ENCODE data around the gene LAMC1. TPM values are rescaled to one million over a fixed set of nuclear protein-coding genes. Genes with fewer than 3 reads are reported as not detected.

Gene LAMC1
- total and polyA plus RNA-seq, 10 of the 15 experiments (the other 5 are each of a cell fraction or from before 2014, with no cell fraction given): 4.6 to 51.4 (median 25.6) TPM

- Histone ChIP-seq H3K4me1 (ENCODE audit: control insufficient read depth, insufficient read depth, low read length) (no peaks in the 10 kb centered on the region; the same call in 1 of the 2 replicates), H2AFZ (ENCODE audit: control insufficient read depth, low read depth, low read length) (no peak overlapping the region), H3K27ac (ENCODE audit: control insufficient read depth, insufficient read depth) (no peak overlapping the region), H3K79me2 (ENCODE audit: control insufficient read depth, insufficient read depth, low read length) (no peaks in the 10 kb centered on the region), H3K4me2 (ENCODE audit: control insufficient read depth, insufficient read depth) (no peak overlapping the region), H3K27me3 (replicated peaks in 1 of 2; ENCODE audit: control insufficient read depth in 2 of 2, insufficient read depth in 2 of 2, low read length in 1 of 2) (no peaks in the 10 kb centered on the region), H4K20me1 (ENCODE audit: control insufficient read depth, insufficient read depth) (no peaks in the 10 kb centered on the region), H3K9me3 (replicated peaks; ENCODE audit: control insufficient read depth, insufficient read depth, low read length) (no peaks in the 10 kb centered on the region), H3K36me3 (ENCODE audit: control insufficient read depth in 2 of 2, insufficient read depth in 2 of 2, low read length in 1 of 2) (peaks cover 4 to 13% of the 10 kb centered on the region in 2 experiments; a peak in 3 of 4 replicates), H3K4me3 (no peak overlapping the region), H3K9ac (ENCODE audit: control insufficient read depth, insufficient read depth, low read length) (no peak overlapping the region)
- ChIA-PET CTCF (interaction anchor here (0.5 kb wide), 1 partner anchor 83 kb away, joined by 3 read pairs; no protein-coding TSS in a partner anchor), SMC1A (ENCODE audit: uncharacterized antibody, unreplicated experiment) (interaction anchor here (0.8 to 2.9 kb wide), 5 partner anchors 17 to 180 kb away, joined by 3 to 14 read pairs (median 4); no protein-coding TSS in a partner anchor), RAD21 (ENCODE audit: unreplicated experiment) (interaction anchor here (1.2 kb wide), 1 partner anchor 78 kb away, joined by 3 read pairs; no protein-coding TSS in a partner anchor), POLR2A (no interaction called here)
- FAIRE-seq: no peak
- no peak for DNase-seq (ENCODE audit: low read depth, low spot score)
- ATAC-seq: no peak
- 48% methylated on average over 2 of the region's 2 CpGs for WGBS (ENCODE audit: insufficient coverage, insufficient replicate concordance, low lambda C conversion rate, missing lambda C conversion rate)
- no peak for TF ChIP-seq KLF5 (IDR thresholded peaks at IDR 0.05; ENCODE audit: partially characterized antibody)
- in situ Hi-C loops (cut with MboI): no loop called here
- no TSS peak for BruUV-seq (replicated peaks)
- intact Hi-C loops (cut with micrococcal nuclease; ENCODE audit: unreplicated experiment): no loop called here
Measured at GRCh38 chr1:183142171-183142570, 119.0 kb downstream of the LAMC1 start.

DNA sequence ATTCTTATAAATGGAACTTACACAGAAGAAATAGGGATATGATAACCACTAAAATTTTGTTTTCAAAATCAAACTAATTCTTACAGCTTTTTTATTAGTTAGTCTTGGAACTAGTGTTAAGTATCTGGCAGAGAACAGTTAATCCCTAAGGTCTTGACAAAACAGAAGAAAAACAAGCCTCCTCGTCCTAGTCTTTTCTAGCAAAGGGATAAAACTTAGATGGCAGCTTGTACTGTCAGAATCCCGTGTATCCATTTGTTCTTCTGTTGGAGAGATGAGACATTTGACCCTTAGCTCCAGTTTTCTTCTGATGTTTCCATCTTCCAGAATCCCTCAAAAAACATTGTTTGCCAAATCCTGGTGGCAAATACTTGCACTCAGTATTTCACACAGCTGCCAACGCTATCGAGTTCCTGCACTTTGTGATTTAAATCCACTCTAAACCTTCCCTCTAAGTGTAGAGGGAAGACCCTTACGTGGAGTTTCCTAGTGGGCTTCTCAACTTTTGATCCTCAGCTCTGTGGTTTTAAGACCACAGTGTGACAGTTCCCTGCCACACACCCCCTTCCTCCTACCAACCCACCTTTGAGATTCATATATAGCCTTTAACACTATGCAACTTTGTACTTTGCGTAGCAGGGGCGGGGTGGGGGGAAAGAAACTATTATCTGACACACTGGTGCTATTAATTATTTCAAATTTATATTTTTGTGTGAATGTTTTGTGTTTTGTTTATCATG, 120.5 kb downstream of the LAMC1 start:
- H3K27ac ChIP-seq (ENCODE audit: control insufficient read depth, insufficient read depth): no peak overlapping the region
- FAIRE-seq: no peak
- no peak overlapping the region for H2AFZ ChIP-seq (ENCODE audit: control insufficient read depth, low read depth, low read length)
- in situ Hi-C loops (cut with MboI) (no loop called here), intact Hi-C loops (cut with micrococcal nuclease; ENCODE audit: unreplicated experiment) (no loop called here)
- H3K79me2 ChIP-seq (ENCODE audit: control insufficient read depth, insufficient read depth, low read length): no peaks in the 10 kb centered on the region
- no peaks in the 10 kb centered on the region for H3K9me3 ChIP-seq (replicated peaks; ENCODE audit: control insufficient read depth, insufficient read depth, low read length)
- WGBS (ENCODE audit: insufficient coverage, insufficient replicate concordance, low lambda C conversion rate, missing lambda C conversion rate): 59% methylated on average over 7 of the region's 7 CpGs
- DNase-seq (ENCODE audit: low read depth, low spot score): no peak
- H4K20me1 ChIP-seq (ENCODE audit: control insufficient read depth, insufficient read depth): no peaks in the 10 kb centered on the region
- H3K27me3 ChIP-seq (replicated peaks in 1 of 2; ENCODE audit: control insufficient read depth in 2 of 2, insufficient read depth in 2 of 2, low read length in 1 of 2): no peaks in the 10 kb centered on the region
- ChIA-PET POLR2A (no interaction called here), CTCF (interaction anchor here (1.1 to 1.4 kb wide), 2 partner anchors 30 to 181 kb away, joined by 4 read pairs; no protein-coding TSS in a partner anchor), SMC1A (ENCODE audit: uncharacterized antibody, unreplicated experiment) (interaction anchor here (0.8 to 1.5 kb wide), 2 partner anchors 52 to 81 kb away, joined by 3 to 4 read pairs; no protein-coding TSS in a partner anchor), RAD21 (ENCODE audit: unreplicated experiment) (no interaction called here)
- H3K4me1 ChIP-seq (ENCODE audit: control insufficient read depth, insufficient read depth, low read length): no peaks in the 10 kb centered on the region
- H3K9ac ChIP-seq (ENCODE audit: control insufficient read depth, insufficient read depth, low read length): no peak overlapping the region
- ATAC-seq: no peak
- TF ChIP-seq PBX3 (IDR thresholded peaks at IDR 0.05; ENCODE audit: insufficient replicate concordance, low read depth, low read length) (no peak), PAX5 (IDR thresholded peaks at IDR 0.05; ENCODE audit: borderline replicate concordance, low read depth, low read length) (no peak), MYC (IDR thresholded peaks at IDR 0.05; ENCODE audit: insufficient read depth, insufficient read length, insufficient replicate concordance, low read length, severe bottlenecking) (no peak), CEBPZ (IDR thresholded peaks at IDR 0.05; ENCODE audit: low read depth, low read length) (no peak)
- H3K4me3 ChIP-seq: no peak overlapping the region
- H3K36me3 ChIP-seq (ENCODE audit: control insufficient read depth in 2 of 2, insufficient read depth in 2 of 2, low read length in 1 of 2): peaks cover 4 to 9% of the 10 kb centered on the region in 2 experiments; a peak in 2 of 4 replicates
- BruUV-seq (replicated peaks): no TSS peak
- H3K4me2 ChIP-seq (ENCODE audit: control insufficient read depth, insufficient read depth): no peak overlapping the region
